CD4-positive, alpha-beta T cell treated with Interleukin-17A for 4 hours (primary cell): ENCODE results near the gene GINS1.
"Not testable (repeated sequence)": the region's sequence is repeated elsewhere in the genome, so short reads cannot be mapped to it uniquely, and the experiment has no call there.

Experiments used
- DNase-seq: peaks from one replicate; pipeline ENCODE4 v3.0.0-alpha.2; 2020; ENCODE audit warnings: mixed read lengths

The GINS1 gene

GRCh38 chr20:25457886-25458680, 50.6 kb downstream of the GINS1 start:
- DNase-seq: no peak

- DNase-seq: no peak
Measured at GRCh38 chr20:25459111-25459830, 51.8 kb downstream of the GINS1 start.

GRCh38 chr20:25459916-25460535, 52.6 kb downstream of the GINS1 start:
- no peak for DNase-seq

DNA sequence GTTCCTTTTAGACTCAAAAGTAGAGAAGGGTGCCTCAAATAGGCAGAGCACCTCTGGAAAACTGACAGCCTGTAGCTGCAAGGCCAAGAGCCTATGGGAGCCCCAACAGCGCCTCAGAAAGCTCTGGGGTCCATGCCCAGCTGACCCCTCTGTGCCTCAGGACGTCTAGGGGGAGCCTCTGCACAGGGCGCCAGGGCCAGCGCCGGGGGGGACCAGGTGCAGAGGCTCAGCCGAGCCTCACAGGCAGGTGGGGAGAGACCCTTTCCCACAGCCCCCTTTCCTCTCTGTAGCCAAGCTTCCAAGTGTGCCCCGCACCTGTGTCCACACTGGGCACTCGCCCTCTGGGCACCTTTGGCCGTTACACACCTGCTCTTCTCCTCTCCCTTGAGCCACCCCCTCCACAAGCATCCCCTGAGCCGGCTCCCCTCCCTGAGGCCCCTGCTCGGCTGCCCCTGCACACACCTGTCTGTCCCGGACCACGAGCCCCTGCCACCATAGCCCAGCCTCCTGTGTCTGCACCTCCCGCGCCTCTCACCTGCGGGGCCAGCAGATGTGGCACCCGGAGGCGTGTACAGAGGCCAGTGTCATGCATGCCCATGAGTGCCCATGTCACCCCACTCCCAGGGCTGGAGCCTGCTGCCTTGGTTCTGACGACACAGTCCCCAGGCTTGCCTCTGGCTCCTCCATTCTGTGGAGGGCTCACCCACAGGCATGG, 53.2 kb downstream of the GINS1 start:
- no peak for DNase-seq

DNA sequence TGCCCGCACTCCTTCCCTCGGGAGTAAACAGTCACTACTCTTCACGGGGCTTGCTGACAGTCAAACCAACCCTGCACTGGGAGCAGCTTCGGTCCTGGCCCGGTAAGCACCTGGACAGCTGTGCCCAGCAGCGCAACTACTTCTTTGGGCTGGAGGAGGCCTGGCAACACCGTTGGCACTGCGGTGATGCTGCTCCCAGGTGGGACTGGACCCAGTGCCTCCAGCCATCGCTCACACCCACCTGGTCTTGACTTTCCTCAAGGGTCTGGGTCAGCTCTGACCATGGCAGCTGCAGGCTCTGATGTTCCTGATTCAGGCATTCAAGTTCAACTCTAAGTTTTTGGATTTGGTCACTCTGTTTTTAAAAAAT, 53.8 kb downstream of the GINS1 start:
- DNase-seq: no peak

- DNase-seq: no peak
Measured at GRCh38 chr20:25461786-25462545, 54.5 kb downstream of the GINS1 start.

DNA sequence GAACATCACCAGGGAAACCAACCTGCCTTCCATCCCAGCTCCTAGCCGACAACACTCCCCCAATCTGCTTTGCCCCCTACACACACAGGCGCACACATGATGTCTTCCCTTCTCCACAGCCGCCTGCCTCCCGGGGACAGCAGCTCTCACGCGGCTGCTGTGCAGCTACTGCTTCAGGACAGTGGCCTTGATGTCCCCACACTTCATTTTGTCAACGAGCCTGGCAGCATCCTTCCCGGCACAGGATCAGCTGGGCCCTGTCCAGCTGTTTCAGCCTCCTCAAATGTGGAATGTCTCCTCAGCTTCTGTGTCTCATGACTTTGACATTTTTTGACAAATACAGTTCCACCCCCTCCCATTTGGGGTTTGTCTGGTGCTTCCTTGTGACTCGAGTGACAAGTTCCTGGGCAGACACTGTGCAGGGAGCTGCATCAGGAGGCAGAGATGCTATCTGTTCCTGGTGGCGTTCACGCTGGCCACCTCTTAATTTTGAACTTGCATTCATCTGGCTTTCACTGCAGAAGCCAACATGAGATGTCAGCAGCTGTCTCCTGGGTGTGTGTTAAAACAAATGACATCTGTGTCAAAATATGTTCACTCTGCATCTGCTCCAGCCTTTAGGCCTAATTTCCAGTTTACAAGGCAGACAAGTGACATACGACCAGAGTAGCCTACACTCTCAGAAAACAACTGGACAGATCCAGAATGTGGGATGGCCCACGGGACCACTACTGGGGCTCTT, 57.2 kb downstream of the GINS1 start:
- DNase-seq: no peak

GRCh38 chr20:25465243-25466135, 58.0 kb downstream of the GINS1 start:
- DNase-seq: no peak

GRCh38 chr20:25466846-25467245, 59.4 kb downstream of the GINS1 start:
- DNase-seq: no peak

DNA sequence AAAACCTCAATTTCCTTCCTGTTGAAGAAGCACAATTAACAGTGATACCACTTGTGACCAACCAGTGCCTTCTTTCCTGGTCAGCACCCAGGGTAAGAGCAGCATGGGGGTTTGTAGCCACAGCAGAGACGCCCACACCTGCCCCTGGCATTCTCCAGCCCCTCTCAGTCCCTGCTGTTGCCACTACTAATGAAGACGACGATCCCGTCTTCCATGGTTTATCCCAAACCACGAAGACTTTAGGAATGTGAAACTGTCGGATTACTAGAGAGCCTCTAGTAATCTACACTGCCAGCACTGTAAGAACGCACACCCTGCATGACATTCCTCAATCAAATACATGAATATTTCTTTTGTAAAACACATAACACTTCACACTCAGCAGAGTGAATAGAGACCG, 60.0 kb downstream of the GINS1 start:
- DNase-seq: no peak

- DNase-seq: no peak
Measured at GRCh38 chr20:25468126-25469075, 60.9 kb downstream of the GINS1 start.

GRCh38 chr20:25469558-25469957, 62.1 kb downstream of the GINS1 start:
- DNase-seq: no peak

DNA sequence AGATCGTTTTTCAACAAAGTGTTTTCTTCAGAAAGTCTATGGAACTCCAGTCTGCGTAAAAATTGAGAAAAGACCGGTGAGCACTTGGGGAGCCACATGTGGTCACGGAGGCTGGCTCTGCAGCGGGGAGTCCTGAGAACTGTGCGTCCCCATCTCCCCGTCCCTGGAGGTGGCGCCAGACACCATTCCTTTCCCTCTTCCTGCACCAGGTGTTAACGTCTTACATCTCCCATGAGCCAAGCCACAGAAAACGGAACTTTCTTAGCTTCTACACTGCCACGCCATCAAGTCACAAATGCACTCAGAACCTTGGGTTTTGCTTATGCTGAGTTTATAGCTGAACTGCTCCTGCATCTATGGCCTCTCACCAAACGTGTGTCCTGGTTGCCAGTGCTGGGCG, 62.6 kb downstream of the GINS1 start:
- peak; percentile 67 for DNase-seq

DNA sequence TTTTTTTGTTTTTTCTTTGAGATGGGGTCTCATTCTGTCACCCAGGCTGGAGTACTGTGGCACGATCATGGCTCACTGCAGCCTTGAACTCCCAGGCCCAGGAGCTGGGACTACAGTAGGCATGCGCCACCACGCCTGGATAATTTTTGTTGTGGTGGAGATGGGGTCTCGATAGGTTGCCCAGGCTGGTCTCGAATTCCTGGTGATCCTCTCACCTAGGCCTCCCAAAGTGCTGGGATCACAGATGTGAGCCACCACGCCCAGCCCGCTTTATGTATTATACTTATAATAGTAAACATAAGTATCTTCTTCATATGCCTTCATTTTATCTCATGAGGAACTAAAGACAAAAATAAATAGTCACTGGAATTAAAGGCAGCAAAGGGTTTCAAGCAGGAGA, 63.5 kb downstream of the GINS1 start:
- DNase-seq: no peak

GRCh38 chr20:25473297-25473696, 65.8 kb downstream of the GINS1 start:
- not testable (repeated sequence) for DNase-seq

- DNase-seq: no peak
Measured at GRCh38 chr20:25476106-25477013, 68.9 kb downstream of the GINS1 start.

DNA sequence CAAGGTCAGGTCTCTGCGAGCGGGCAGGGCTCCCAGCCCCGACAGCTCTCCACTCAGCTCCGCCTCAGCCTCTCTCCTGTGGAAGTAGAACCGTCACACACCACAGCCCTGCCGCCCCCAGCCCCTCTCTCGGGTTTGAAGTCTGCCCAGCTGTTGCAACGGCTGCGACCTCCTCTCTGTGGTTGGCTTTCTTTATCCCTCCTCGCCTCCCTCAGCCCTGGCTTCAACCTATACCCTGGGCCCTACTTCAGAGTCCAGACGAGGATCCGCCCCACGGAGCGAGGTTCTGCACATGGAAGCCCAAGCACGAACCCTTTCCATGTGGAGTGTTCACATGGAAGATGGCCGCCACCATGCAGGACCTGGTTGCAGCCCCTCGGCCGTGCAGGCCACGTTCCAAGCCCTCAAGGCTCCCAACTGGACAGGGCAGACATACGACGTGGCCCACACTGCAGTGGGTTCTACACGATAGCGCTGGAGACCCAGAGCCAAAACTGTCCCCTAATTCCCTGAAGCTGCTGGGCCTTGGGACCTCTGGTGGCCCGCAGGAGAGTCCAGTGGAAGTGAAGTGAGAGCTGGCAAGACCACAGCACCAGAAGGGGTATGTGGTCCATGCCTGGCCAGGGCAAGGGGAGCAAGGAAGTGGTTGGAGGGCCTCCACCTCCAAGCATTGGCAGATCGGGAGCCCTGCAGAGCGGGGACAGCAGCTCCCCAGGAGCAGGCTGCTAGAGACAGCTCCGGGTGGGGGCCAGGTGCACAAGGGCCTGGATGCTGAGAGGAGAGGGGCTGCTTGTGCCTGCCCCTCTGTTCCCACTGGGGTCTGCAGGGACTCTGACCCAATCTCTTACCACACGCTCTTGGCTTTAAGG, 69.8 kb downstream of the GINS1 start:
- DNase-seq: no peak
